GM20000 (cell line): ENCODE data around the gene TMEM184A.

Experiments used
- DNase-seq: peaks from one replicate; pipeline ENCODE4 v3.0.0; 2012; ENCODE audit warnings: low spot score
- TF ChIP-seq, protein P1 (sequence below): IDR thresholded peaks from 2 replicates; pipeline ENCODE4 v1.5.1; 2012; ENCODE audit warnings: mild to moderate bottlenecking, control low read depth; ENCODE audit errors: extremely low read depth, missing control alignments

TMEM184A gene

DNA sequence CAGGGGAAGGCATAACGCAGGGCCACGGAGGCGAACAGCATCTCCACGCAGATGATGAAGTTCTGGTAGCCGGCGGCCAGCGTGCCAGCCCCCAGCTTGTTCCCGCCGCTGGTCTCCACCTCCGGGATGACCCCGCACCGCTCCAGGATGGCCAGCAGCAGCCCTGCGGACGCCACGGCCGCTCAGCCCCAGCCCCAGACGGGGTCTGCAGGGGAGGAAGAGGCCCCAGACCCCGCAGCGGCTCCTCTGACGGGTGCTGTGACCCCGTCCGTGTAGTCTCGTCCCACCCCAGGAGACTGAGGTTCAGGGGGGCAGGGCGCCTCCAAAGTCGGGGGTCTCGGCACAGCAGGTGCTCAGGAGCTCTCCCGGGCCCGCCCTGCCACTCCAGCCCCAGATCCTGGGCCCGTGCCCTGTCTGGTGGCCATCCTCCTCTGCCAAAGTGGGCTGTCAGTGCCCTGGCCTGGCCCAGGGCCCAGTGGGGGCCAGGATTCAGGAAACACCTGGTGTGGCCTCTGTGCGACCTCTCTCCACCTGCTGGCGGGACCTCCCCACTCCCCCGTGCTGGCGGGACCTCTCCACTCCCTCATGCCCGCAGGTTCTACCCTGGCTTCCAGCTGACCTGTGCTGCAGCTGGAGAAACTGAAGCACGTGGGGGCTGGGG, 8.1 kb downstream of the TMEM184A start:
- TF ChIP-seq, protein P1, sequence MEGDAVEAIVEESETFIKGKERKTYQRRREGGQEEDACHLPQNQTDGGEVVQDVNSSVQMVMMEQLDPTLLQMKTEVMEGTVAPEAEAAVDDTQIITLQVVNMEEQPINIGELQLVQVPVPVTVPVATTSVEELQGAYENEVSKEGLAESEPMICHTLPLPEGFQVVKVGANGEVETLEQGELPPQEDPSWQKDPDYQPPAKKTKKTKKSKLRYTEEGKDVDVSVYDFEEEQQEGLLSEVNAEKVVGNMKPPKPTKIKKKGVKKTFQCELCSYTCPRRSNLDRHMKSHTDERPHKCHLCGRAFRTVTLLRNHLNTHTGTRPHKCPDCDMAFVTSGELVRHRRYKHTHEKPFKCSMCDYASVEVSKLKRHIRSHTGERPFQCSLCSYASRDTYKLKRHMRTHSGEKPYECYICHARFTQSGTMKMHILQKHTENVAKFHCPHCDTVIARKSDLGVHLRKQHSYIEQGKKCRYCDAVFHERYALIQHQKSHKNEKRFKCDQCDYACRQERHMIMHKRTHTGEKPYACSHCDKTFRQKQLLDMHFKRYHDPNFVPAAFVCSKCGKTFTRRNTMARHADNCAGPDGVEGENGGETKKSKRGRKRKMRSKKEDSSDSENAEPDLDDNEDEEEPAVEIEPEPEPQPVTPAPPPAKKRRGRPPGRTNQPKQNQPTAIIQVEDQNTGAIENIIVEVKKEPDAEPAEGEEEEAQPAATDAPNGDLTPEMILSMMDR = no peak
- DNase-seq = no peak

DNA sequence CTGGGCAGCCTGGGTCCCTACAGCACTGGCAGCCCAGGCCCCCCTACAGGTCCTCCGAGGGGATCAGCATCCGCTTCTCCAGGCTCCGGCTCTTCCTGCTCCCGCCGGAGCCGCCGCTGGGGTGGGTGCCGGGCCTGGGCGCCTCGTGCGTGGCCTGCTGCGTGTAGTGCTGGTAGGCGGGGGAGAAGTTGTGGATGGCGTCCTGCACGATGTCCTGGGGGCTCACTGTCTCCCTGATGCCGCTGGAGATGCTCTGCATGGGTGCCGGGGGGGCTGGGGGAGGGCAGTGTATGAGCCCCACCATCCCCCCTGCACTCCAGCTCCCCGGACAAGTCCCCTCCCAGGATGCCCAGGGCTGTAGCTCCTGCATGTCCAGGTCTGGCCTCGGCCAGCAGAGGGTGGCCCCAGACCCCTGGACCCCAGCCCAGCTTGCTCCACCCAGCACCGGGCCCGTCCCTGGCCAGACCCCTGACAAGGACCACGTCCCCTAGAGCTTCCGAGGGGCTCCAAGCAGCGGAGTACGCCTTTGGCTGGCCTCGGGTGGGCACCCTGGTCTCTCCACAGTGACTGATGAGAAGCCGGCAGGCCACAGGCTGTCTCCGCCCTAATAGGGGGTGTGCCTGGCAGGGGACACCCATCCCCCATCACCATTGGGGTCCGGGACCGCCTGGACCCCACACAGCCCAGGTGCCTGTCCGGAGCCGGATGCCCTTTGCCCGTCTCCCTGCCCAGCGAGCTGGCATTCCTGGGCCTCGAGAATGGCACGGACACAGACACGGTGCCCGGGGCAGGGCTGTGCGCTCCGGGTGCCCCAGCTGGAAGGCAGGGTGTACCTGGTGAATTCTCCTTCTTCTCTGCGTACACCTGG, 8.9 kb downstream of the TMEM184A start:
- no peak for DNase-seq
- TF ChIP-seq, protein P1 = no peak

DNA sequence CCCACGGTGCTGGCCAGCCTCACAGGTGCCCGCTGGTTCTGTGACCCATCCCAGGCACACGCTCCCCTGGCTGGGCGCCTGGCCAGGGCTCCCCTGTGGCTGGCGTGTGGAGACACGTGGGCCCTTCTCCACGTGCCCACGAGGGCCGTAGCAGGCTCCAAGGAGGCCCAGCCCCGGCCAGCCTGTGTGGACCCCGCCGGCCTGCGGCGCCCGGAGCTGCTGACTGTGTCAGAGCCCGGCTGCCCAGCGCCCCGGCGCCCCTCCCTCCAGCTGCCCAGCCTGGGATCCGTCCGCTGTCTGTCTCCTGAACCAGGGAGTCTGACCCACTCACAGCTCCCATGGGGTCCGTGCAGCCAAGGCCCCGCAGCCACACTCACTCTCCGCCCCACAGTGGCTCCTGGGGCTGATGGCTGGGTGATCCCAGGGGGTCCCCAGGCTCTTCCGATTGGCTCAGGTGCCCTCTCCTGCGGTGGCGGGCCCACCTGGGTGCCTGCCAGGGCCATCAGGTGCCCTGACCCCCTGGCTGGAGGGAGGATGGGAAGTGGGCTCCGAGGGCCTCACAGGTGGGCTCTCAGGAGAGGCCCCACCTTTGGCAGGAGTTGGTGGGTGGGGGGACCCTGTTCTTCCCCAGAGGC, 9.6 kb downstream of the TMEM184A start:
- DNase-seq = no peak
- TF ChIP-seq, protein P1 = no peak

DNA sequence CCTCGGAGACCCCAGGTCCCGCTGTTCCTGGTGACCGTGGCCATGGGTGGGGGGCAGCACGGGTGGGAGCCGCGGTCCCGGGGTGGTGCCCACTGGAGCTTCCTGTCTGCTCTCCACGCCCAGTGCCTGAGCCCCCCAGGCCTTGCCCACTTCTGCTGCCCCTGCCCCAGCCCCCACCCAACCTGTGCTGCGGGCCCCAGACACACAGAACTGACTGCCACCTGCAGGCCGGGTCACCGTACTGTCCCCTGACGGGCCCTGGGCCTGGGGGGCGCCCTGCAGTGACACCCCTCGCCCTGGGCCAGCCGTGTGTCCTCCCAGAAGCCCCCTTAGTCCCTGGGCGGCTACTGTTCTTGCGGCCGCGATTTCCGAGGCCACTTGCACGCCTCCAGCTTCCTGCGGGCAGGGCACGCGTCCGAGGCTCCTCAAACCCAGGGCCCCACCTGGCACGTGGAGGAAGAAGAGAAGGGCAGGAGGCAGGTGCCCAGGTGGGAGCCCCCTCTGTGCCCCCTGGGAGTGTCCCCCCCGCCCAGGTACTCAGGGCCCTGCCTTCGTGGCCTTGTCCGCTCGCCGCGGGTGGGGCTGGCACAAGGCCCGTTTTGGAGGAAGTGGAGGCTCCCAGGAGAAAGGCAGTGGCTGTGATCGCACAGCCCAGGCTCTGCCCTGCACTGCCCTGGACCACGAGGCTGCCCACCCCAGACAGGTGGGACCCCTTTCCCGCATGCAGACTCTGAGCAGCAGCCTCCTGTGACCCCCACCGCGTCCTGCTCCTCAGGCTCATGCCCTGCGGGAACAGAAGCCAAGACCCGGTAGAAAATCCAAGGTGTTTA, 10.4 kb downstream of the TMEM184A start:
- no peak for DNase-seq
- TF ChIP-seq, protein P1 = no peak

DNA sequence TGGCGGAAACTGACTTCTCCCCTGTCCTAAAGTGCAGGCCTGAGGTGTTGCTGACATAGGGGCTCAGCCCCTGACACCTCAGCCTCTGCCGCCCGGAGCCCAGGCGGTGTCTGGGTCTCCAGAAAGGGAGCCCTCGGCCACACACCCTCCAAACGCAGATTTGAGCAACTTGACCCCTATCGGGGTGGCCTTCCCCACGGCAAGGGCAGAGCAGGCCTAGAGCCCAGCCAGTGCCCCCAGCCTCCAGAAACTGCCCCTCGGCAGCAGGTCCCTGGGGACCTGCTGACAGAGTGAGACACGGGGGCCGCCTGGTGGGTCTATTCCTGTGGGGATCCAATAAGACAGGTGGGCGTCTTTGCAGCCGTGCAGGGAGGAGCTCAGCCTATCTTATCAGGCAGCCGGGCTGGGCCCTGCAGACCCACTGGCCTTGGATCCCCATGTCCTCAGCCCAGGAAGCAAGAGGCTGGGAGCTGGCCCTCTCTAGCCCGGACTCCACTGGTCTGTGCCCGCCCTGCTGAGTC, 11.0 kb downstream of the TMEM184A start:
- TF ChIP-seq, protein P1 = no peak
- DNase-seq = no peak

DNA sequence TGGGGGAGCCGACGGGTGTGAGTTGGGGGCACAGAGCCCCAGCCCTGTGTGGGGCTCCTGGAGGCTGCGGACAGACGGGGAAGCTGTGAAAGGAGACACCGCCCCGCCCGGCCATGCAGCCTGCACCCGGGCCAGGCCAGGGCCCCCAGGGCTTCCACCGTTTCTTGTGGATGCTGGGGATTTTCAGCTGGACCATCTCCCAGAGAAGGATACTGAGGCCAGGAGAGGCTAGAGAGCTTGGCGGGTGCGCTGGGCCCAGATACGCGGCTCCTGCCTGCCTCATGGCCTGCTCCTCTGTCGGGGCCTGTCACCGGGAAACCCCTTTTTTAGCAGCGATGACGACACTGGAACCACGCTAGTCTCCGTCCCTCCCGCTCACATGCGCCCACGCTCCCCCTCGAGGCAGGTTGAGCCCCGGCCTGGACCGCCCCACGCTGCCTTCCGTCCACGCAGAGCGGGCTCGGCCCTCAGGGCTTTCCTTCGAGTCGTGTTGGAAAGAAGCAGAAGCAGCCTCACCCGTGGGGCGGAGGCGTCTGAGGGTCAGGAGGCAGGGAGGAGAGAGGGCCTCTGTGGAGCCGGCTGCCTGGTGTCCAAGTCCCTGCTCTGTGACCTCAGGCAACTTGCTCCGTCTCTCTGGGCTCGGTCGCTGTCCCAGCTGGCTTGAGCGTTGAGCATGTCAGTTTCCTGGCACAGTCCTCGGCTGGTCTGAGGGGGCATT, 11.7 kb downstream of the TMEM184A start:
- TF ChIP-seq, protein P1 = no peak
- DNase-seq = no peak
